D721Med (cell line): Measurements from ENCODE around the gene CFB.

Source experiments
- DNase-seq: peaks from one replicate; pipeline ENCODE4 v3.0.0; 2011; ENCODE audit warnings: low spot score; ENCODE audit not compliant: insufficient read length
- FAIRE-seq: peaks from 2 replicates; lab custom pipeline; 2011; peaks lifted over from hg19 to GRCh38; lab: Jason Lieb, UNC
- TF ChIP-seq, protein P1 (sequence below): IDR thresholded peaks from 2 replicates; pipeline ENCODE4 v1.5.1; 2012; ENCODE audit warnings: mild to moderate bottlenecking, control low read depth; ENCODE audit not compliant: insufficient read depth; ENCODE audit errors: missing control alignments

Gene CFB

DNA sequence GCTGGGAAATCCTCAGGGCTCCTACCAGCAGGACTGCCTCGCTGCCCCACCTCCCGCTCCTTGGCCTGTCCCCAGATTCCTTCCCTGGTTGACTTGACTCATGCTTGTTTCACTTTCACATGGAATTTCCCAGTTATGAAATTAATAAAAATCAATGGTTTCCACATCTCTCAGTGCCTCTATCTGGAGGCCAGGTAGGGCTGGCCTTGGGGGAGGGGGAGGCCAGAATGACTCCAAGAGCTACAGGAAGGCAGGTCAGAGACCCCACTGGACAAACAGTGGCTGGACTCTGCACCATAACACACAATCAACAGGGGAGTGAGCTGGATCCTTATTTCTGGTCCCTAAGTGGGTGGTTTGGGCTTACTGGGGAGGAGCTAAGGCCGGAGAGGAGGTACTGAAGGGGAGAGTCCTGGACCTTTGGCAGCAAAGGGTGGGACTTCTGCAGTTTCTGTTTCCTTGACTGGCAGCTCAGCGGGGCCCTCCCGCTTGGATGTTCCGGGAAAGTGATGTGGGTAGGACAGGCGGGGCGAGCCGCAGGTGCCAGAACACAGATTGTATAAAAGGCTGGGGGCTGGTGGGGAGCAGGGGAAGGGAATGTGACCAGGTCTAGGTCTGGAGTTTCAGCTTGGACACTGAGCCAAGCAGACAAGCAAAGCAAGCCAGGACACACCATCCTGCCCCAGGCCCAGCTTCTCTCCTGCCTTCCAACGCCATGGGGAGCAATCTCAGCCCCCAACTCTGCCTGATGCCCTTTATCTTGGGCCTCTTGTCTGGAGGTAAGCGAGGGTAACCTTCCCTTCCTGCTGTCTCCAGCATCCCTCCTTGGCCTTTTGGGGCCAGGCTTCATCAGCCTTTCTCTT is at the start of gene CFB:
Gene CFB (plus strand): TSS at position 589 of the 863 bp plus-strand sequence. CDS start 127 bp downstream, at position 716.
- FAIRE-seq, result no peak
- TF ChIP-seq, protein P1, sequence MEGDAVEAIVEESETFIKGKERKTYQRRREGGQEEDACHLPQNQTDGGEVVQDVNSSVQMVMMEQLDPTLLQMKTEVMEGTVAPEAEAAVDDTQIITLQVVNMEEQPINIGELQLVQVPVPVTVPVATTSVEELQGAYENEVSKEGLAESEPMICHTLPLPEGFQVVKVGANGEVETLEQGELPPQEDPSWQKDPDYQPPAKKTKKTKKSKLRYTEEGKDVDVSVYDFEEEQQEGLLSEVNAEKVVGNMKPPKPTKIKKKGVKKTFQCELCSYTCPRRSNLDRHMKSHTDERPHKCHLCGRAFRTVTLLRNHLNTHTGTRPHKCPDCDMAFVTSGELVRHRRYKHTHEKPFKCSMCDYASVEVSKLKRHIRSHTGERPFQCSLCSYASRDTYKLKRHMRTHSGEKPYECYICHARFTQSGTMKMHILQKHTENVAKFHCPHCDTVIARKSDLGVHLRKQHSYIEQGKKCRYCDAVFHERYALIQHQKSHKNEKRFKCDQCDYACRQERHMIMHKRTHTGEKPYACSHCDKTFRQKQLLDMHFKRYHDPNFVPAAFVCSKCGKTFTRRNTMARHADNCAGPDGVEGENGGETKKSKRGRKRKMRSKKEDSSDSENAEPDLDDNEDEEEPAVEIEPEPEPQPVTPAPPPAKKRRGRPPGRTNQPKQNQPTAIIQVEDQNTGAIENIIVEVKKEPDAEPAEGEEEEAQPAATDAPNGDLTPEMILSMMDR, result no peak
- DNase-seq, result no peak

DNA sequence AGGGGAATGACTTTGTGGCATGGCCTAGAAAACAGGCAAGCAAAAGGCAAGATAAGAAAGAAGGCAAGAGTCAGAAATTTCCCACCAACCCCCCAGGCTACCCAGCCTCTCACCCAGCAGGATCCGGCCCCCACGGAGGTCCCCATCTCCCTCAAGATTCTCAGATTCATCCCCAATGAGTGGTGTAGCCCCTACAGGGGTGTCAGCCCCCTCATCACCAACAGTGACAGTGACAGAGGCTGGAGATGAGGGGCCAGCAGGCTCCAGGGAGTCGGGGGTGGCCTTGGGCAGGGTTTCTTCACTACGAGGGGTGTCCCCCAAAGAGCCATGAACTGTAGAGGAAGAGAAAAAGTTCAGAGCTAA is 49.4 kb upstream of the CFB start:
- FAIRE-seq (no peak), DNase-seq (no peak)
- TF ChIP-seq, protein P1, result no peak

DNA sequence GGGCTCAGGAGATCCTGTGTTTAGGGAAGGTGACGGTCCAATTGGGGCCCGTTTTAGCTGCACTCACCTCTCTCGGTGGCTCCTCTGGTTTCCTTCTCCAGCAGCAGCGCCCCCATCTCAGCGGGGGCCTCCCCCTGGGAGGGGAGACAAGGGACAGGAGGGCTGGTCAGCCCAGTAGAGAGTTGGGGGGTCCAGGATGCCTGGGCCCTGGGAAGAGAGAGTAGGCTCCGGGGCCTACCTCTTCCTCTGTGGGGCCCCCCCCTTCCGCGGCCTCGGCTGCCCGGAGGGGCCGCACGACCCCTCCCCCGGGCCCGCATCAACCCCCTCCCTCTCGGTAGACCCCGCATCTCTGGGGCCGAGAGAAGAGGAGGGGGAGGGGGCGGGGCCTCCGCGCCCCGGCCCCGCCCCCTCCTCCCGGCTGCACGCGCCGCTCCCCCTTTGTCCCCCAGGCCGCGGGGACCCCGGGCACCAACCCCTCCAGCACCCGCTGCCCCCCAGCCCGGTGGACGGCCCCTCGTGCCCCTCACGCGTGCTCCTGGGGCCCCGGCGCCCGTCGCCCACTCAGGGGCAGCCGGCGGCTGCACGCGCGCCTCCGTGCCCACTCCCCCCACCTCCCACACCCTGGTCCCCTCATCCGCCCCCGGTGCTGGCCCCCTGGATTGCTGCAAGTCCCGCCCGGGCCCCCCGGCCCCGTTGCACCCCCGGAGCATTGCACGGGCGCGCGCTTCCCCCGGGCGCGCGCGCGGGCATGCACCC is 48.9 kb upstream of the CFB start:
- no peak for DNase-seq
- TF ChIP-seq, protein P1, result no peak
- FAIRE-seq, result no peak

DNA sequence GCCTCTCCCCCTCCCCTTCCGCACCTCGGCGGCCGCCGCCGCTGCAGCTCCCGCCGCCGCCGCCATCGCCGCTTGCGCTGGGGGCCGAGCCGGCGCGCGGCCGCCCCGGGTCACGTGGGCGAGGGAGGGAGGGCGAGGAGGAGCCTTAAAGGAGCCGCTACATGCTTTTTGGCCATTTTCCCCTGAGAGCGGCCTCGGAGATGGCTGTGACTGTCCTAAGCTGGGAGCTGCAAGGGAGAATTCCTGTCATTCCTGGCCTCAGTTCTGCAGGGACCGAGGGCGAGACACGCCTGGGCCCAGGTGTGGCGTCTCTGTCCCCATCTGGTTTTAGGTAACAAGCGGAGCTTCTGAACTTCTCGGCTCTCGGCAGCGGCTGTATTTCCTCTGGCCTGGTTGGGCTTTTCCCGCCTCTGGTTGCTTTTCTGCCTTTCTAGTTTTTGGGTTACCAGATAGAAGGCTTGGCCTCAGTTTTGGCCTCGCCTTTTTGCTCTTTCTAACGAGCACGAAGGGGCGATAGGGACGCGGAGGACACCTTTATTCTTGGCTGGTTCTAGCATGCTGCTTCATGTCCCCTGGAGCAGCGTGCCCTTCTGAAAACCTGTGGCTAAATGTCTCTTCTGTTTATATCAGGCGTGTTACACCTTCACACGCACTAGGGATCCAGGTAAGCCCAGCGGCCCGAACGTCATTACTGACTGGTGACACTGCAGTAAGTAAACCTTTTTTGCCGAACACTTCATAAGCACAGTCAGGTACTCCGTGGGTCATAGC is 48.1 kb upstream of the CFB start, which contains the start of gene EHMT2:
Gene EHMT2 (minus strand): TSS at position 87 of the 771 bp plus-strand sequence. CDS start 21 bp downstream, at position 66.
- TF ChIP-seq, protein P1, result no peak
- DNase-seq, result peak; percentile 54
- no peak for FAIRE-seq

DNA sequence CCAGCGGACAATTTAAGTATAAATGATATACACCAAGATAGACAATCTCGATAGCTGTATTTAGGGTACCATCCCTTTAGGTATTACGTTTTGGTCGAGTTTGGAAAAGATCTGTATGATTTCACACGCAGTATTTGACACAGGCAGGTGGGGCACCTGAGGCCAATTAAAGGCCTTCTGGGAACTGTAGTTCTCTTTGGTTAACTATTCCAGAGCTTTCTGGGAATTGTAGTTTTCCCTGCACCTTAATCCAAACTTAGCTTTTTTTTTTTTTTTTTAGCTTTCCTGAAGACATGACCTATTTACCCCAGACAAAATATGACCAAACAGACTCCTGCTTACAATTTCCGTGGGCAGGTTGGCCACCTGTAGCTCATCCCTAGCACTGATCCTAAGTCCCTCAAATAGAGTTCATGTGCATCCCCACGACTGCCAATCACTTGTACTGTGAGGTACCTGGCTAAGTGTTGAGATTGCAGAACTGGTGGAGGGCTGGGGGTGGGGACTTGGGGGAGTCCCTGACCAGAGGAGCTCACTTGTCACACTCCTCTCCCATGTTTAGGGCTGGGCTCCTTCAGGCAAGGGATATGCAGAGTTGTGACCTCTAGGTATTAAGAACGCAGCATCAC is 47.4 kb upstream of the CFB start:
- TF ChIP-seq, protein P1, result no peak
- no peak for FAIRE-seq
- DNase-seq, result no peak

DNA sequence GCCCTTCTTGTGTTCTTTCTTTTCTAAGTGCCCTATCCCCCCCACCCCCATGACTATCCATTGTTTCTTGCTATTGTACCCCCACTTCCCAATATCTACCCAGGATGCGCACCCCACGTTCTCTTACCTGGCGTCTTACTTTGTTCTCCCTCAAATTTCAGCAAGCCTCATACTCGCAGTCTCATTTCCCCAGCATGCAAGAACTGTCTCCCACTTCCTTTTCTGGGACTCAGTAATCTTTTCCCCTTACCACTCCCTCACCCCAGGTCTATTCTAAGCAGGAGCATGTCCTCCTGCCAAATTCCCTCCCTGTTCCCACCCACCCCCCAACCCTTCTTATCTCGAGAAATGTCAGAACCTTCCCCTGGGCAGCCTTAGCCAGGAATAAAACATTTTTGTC is 46.7 kb upstream of the CFB start:
- FAIRE-seq (no peak), DNase-seq (no peak)
- TF ChIP-seq, protein P1, result no peak
